Esophagus (tissue), 2 donors: Measurements from ENCODE around the gene NLGN1. TPM values are rescaled to one million over a fixed set of nuclear protein-coding genes. Genes with fewer than 3 reads are reported as not detected.

Experiments used
- H3K27ac ChIP-seq, 2 donors: one replicate each; pipeline ENCODE4 v1.5.1; 2013; ENCODE audit warnings: low read depth in 2 of 2, mild to moderate bottlenecking in 2 of 2, inconsistent platforms in 1 of 2, low read length in 1 of 2, moderate library complexity in 1 of 2
- H3K27me3 ChIP-seq, 2 donors: one replicate each; pipeline ENCODE4 v1.6.1; 2013; ENCODE audit warnings: low read length in 2 of 2, control low read depth in 1 of 2, mild to moderate bottlenecking in 1 of 2; ENCODE audit not compliant: insufficient read depth in 2 of 2, control insufficient read depth in 1 of 2
- H3K36me3 ChIP-seq, 2 donors: one replicate each; pipeline ENCODE4 v1.6.1; 2013; ENCODE audit warnings: low read length in 1 of 2; ENCODE audit not compliant: control insufficient read depth in 2 of 2, insufficient read depth in 2 of 2
- H3K4me1 ChIP-seq, 2 donors: one replicate each; pipeline ENCODE4 v1.6.1; 2013; ENCODE audit warnings: low read length in 1 of 2; ENCODE audit not compliant: control insufficient read depth in 2 of 2, insufficient read depth in 2 of 2
- H3K4me3 ChIP-seq, 2 donors: one replicate each; pipeline ENCODE4 v1.5.1; 2013; ENCODE audit warnings: low read length in 2 of 2, mild to moderate bottlenecking in 2 of 2, low read depth in 1 of 2, moderate library complexity in 1 of 2
- H3K9me3 ChIP-seq, 2 donors: one replicate each; pipeline ENCODE4 v1.6.1; 2013; ENCODE audit warnings: mild to moderate bottlenecking in 2 of 2, low read depth in 1 of 2, low read length in 1 of 2, moderate library complexity in 1 of 2; ENCODE audit not compliant: control insufficient read depth in 2 of 2, insufficient read depth in 1 of 2
- WGBS, 2 donors: extraction: QIAGEN DNeasy Blood & Tissue Kit; methylation state at CpG; one replicate each; pipeline ENCODE4 v1.1.7; 2013; 5-methylcytosine and 5-hydroxymethylcytosine counted together
- polyA plus RNA-seq, 2 donors: library from polyadenylated mRNA; stranded (reverse); fragments of 200-250 nt; gene quantifications; one replicate each; pipeline ENCODE4 v1.2.3, GENCODE V29; 2013
- donor health status: healthy with polysubstance abuse.
- donor health status: Bipolar disorder and iron deficiency.

The NLGN1 gene
- polyA plus RNA-seq, 2 donors: 0.26 to 0.46 TPM

DNA sequence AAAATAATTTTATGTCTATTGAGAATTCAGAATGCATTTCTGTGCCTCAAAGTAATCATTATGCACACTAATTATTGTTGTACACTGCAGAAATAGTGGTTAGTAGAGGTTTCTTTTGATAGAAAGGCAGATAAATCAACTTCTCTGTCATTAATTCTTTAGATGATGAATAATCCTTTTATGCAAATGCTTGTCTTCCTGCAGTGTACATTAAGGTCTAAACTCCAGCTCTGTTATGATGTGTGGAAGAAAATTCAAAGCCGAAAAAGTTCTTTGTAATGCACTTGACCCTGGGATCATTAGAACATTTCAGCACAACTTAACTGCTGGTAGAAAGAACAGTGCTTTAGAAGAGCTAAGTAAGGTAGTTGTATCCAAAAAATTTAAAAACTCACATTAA is 353.0 kb downstream of the NLGN1 start:
- no peak overlapping the region for H3K4me3 ChIP-seq
- no peaks in the 10 kb centered on the region for H3K36me3 ChIP-seq
- WGBS, 2 donors: 75 to 86% methylated on average over 1 of the region's 1 CpG
- H3K27me3 ChIP-seq: no peaks in the 10 kb centered on the region
- H3K4me1 ChIP-seq: no peaks in the 10 kb centered on the region
- H3K9me3 ChIP-seq: no peaks in the 10 kb centered on the region
- H3K27ac ChIP-seq: no peak overlapping the region

DNA sequence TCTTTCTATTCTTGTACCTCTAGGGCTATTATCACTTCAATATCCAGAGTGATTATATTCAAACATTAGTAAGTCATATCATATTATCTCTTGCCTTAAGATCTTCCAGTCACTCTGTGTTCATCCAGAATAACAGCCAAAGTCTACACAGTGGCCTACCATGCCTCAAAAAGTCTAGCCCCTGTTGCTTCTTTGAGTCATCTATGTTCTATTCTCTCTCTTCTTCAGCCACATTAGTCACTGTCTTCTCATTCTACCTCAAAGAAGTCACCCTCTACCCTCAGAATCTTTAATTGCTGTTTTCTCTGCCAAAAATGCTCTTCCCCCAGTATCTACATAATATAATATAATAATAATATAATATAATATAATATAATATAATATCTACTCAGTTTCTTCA is 356.0 kb downstream of the NLGN1 start:
- Histone ChIP-seq H3K27me3 (no peaks in the 10 kb centered on the region), H3K9me3 (no peaks in the 10 kb centered on the region), H3K36me3 (no peaks in the 10 kb centered on the region), H3K27ac (no peak overlapping the region), H3K4me1 (no peaks in the 10 kb centered on the region), H3K4me3 (no peak overlapping the region)

DNA sequence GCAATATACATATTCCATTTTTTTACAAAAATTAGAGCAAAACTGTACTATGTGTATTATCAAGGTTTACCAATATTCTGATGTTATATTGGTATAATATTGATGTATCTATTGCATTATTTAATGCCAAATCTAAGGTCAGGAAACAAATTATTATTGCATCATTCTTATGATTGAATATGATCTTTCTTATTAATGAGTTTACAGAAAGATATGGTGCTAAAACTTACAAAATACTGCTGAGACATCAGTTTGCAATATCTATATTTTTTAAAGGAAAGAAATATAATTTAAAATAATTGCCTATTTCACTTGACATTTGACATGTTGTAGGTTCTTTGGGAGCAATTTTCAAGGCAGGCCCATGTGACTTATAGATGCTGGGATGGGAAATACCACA is 357.6 kb downstream of the NLGN1 start:
- H3K4me3 ChIP-seq: no peak overlapping the region
- no peaks in the 10 kb centered on the region for H3K9me3 ChIP-seq
- no peaks in the 10 kb centered on the region for H3K27me3 ChIP-seq
- H3K36me3 ChIP-seq: no peaks in the 10 kb centered on the region
- H3K27ac ChIP-seq: no peak overlapping the region
- H3K4me1 ChIP-seq: no peaks in the 10 kb centered on the region

DNA sequence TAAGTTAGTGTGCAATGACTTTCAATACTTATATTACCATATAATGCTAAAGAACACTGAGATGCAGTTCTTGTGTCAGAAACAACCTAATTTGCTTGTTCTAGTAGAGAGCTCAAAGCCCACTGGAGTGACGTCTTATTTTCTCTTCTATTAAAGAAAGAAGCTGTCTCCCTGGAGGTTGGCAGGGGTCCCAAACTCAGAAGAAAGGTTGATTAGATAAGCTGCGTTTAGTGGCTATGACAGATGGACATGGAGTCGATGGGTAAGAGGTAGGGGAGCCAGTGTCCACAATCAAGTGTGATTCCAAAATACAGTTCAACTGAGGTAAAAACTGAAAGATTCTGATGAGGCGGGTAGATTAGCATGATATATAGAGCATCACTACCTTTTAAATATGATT is 363.6 kb downstream of the NLGN1 start:
- 66 to 73% methylated on average over 4 of the region's 4 CpGs for WGBS, 2 donors
- Histone ChIP-seq H3K36me3 (no peaks in the 10 kb centered on the region), H3K27me3 (no peaks in the 10 kb centered on the region), H3K4me1 (no peaks in the 10 kb centered on the region), H3K27ac (no peak overlapping the region), H3K9me3 (no peaks in the 10 kb centered on the region), H3K4me3 (no peak overlapping the region)

DNA sequence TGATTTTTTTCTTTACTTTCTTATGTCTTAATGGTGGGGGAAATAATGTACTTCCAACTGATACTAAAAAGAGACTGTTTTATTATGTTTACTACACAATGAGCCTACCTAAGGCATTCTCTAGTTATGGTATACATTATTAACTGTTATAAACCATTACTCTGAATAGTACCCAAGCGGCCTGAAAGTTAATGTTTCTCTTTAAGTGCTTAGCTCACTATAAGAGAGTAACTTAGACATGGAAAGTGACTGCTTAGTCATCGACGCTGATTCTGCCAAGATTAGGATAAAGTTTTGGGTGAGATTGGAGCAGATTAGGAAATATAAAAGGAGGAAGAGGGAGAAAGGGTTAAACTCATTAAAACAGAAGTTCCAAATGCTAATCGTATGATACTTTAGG is 365.0 kb downstream of the NLGN1 start:
- WGBS, 2 donors: 72 to 83% methylated on average over 4 of the region's 4 CpGs
- H3K27ac ChIP-seq: no peak overlapping the region
- H3K9me3 ChIP-seq: no peaks in the 10 kb centered on the region

DNA sequence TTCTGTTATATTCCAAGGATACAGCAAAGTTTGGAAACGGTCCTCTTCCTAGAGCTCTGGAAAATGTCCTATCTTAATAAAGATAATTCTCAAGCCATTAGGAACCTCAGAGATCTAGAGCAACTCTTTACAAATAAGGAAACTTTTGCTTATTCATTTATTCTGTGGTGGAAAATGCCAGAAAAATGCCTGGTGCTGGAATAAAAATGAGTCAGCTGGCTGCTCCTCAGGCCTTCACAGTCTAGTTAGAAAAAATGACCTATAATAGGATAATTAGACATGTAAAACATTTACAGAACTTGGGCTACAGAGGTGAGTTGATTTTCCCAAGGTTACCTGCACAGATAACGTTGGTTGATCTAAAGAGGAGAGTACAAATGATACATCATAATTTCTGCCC is 372.5 kb downstream of the NLGN1 start:
- whole genome bisulfite sequencing, 2 donors: 53 to 62% methylated on average over 2 of the region's 2 CpGs
- Histone ChIP-seq H3K27me3 (no peaks in the 10 kb centered on the region), H3K4me3 (no peak overlapping the region), H3K27ac (no peak overlapping the region), H3K9me3 (no peaks in the 10 kb centered on the region), H3K4me1 (no peaks in the 10 kb centered on the region), H3K36me3 (no peaks in the 10 kb centered on the region)

More for the DNA sequence above, 365.0 kb downstream of the NLGN1 start:
- Histone ChIP-seq H3K27me3 (no peaks in the 10 kb centered on the region), H3K4me3 (no peak overlapping the region), H3K4me1 (no peaks in the 10 kb centered on the region), H3K36me3 (no peaks in the 10 kb centered on the region)

DNA sequence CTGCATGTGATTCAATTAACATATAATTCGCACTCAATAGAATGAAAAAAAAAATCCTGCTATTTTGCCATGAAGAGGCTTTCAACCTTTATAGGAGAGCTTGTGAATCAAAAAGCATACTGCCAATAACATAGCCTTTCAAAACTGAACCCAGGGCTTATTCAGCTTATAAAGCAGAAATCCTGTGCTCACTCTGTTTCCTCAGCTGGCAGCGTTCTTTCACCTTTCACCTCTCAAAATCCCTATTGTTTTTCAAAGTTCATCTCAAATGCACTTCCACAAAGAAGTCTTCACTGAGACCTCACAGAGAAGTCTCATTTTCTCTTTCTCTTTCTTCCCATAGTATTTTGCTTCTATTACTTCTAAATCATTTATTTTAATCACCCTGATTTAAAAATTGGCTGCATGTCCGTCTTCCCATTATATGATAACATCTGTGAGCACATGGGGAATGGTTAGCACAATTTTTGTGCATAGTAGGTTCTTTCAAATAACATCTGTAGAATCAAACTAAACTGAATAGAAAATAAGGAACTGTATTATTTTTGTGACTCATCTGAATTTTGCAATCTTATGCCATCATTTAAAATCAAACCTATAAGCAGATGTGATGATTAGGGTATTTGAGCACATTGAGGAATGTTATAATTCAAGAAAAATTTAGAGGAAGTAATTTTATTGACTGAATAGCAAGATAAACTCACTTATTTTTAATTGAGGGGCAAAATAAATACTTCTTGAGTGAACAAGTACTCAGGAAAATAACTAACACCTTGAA is 373.4 kb downstream of the NLGN1 start:
- Histone ChIP-seq H3K27me3 (no peaks in the 10 kb centered on the region), H3K27ac (no peak overlapping the region), H3K4me3 (no peak overlapping the region), H3K4me1 (no peaks in the 10 kb centered on the region), H3K9me3 (no peaks in the 10 kb centered on the region), H3K36me3 (no peaks in the 10 kb centered on the region)
- 68 to 72% methylated on average over 3 of the region's 3 CpGs for WGBS, 2 donors

DNA sequence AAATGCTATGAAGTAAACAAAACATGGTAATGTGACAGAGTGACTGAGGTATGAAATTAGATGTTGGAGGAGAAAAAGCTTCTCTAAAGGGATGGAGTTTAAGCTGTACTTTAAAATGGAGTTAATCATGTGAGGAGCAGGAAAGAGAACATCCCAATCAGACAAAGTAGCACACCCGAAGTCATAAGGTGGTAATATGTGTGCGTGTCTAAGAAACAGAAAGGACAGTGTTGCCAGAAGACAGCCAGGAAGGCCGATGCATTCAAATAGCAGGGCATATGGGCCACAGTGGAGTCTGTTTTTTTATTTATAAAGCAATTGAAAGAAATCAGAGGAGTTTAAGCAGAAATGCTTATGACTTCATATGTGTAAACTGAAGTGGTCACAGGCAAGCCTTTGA is 376.3 kb downstream of the NLGN1 start:
- H3K36me3 ChIP-seq: no peaks in the 10 kb centered on the region
- WGBS, 2 donors: 83 to 90% methylated on average over 3 of the region's 3 CpGs

DNA sequence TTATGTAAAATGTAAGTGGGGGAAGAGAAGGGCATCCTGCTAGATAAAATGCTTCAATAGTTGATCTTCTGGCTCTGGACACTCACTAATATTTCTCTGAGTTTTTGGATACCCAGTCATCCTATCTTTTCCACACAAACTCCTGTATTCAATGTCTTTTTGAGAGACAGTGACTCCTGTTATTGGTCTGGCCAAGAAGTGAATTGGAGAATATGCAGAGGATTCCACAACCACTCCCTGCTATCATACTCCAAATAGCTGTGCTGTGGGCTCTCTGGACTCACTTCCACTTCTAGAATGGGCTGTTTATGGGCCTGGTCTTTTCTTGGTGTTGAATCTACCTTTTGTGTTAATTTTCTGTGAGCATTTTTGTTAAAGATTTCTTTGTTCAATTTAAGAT is 376.8 kb downstream of the NLGN1 start:
- no peak overlapping the region for H3K27ac ChIP-seq
- H3K27me3 ChIP-seq: no peaks in the 10 kb centered on the region
- H3K36me3 ChIP-seq: no peaks in the 10 kb centered on the region
- no peaks in the 10 kb centered on the region for H3K9me3 ChIP-seq
- H3K4me3 ChIP-seq: no peak overlapping the region
- no peaks in the 10 kb centered on the region for H3K4me1 ChIP-seq

More for the DNA sequence above, 376.3 kb downstream of the NLGN1 start:
- H3K4me3 ChIP-seq: no peak overlapping the region
- H3K9me3 ChIP-seq: no peaks in the 10 kb centered on the region
- H3K27ac ChIP-seq: no peak overlapping the region
- H3K27me3 ChIP-seq: no peaks in the 10 kb centered on the region
- no peaks in the 10 kb centered on the region for H3K4me1 ChIP-seq

DNA sequence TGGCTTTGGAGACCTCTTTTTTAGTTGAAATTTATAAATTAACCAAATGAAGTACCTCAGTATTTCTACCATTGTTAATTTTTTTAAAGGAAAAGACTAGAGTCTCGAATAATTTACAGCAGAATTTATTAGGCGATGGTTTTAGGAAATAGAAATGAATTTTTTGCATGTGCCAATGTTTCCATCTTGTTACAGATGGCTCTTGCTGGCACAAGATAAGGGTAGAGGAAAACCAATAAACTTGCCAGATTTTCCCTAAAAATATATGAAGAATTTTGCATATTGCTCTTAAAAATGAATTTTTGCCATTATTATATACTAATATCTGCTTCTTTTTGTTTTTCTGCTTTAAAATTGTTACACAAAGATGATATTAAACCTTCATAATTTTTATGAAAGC is 380.7 kb downstream of the NLGN1 start:
- Histone ChIP-seq H3K27me3 (no peaks in the 10 kb centered on the region), H3K4me1 (no peaks in the 10 kb centered on the region), H3K27ac (no peak overlapping the region), H3K9me3 (no peaks in the 10 kb centered on the region), H3K4me3 (no peak overlapping the region), H3K36me3 (no peaks in the 10 kb centered on the region)
- WGBS, 2 donors: 75 to 84% methylated on average over 2 of the region's 2 CpGs
